ENCODE data around the gene MAN2B1.

DNA sequence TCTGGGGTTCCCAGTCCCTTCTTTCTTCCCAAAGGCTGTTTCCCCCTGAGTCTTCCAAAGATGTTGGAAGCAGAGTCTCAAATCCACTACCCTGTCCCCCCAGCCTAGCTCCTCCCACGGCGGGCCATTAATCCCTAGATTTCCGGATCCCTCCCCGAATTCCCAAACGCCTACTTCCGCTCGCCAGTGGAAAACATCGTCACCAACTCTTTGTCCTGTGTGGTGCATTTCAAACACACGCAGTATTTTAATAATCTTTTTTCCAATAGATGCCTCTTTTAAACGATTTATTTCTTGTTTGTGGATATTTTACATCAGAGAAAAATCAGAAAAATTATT, 55.2 kb downstream of the MAN2B1 start:
- TF ChIP-seq, protein P1, sequence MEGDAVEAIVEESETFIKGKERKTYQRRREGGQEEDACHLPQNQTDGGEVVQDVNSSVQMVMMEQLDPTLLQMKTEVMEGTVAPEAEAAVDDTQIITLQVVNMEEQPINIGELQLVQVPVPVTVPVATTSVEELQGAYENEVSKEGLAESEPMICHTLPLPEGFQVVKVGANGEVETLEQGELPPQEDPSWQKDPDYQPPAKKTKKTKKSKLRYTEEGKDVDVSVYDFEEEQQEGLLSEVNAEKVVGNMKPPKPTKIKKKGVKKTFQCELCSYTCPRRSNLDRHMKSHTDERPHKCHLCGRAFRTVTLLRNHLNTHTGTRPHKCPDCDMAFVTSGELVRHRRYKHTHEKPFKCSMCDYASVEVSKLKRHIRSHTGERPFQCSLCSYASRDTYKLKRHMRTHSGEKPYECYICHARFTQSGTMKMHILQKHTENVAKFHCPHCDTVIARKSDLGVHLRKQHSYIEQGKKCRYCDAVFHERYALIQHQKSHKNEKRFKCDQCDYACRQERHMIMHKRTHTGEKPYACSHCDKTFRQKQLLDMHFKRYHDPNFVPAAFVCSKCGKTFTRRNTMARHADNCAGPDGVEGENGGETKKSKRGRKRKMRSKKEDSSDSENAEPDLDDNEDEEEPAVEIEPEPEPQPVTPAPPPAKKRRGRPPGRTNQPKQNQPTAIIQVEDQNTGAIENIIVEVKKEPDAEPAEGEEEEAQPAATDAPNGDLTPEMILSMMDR (IDR thresholded peaks at IDR 0.05), result peak in 1 of 6 experiments; percentile 3
- TF ChIP-seq POLR2A (IDR thresholded peaks at IDR 0.05), result no peak

Measured in Peyer's patch (tissue), 4 donors.